IMR-90 (cell line): Measurements from ENCODE around the gene SURF1.

ENCODE experiments used
- BHLHE40 ChIP-seq: fragments of 150-350 bp; IDR thresholded peaks from 2 replicates; pipeline ENCODE4 v1.6.1; 2016; ENCODE audit warnings: mild to moderate bottlenecking, low read depth, low read length
- CEBPB ChIP-seq: IDR thresholded peaks from 2 replicates; pipeline ENCODE4 v1.6.1; 2012; ENCODE audit warnings: low read depth, low read length, improper control_type of control experiment
- CHD1 ChIP-seq: IDR thresholded peaks from 2 replicates; pipeline ENCODE4 v1.6.1; 2012; ENCODE audit warnings: low read depth, low read length, improper control_type of control experiment
- CTCF ChIP-seq: conservative IDR thresholded peaks from 2 replicates; pipeline ENCODE4 v1.5.1; 2012; ENCODE audit warnings: mild to moderate bottlenecking, low read depth, low read length, improper control_type of control experiment
- ELK1 ChIP-seq: fragments of 150-350 bp; IDR thresholded peaks from 2 replicates; pipeline ENCODE4 v1.6.1; 2016; ENCODE audit warnings: low read depth, mild to moderate bottlenecking, low read length, moderate library complexity, borderline replicate concordance
- MAFK ChIP-seq: IDR thresholded peaks from 2 replicates; pipeline ENCODE4 v1.6.1; 2012; ENCODE audit warnings: low read depth, low read length, improper control_type of control experiment
- MAZ ChIP-seq: IDR thresholded peaks from 2 replicates; pipeline ENCODE4 v1.6.1; 2012; ENCODE audit warnings: low read depth, mild to moderate bottlenecking, low read length, improper control_type of control experiment, moderate library complexity, borderline replicate concordance
- MXI1 ChIP-seq: IDR thresholded peaks from 2 replicates; pipeline ENCODE4 v1.6.1; 2012; ENCODE audit warnings: low read depth, mild to moderate bottlenecking, low read length, moderate library complexity, borderline replicate concordance
- POLR2A ChIP-seq: IDR thresholded peaks from 2 replicates; pipeline ENCODE4 v1.6.1; 2012; ENCODE audit warnings: mild to moderate bottlenecking, low read depth, low read length
- SMC3 ChIP-seq: fragments of 150-350 bp; IDR thresholded peaks from 2 replicates; pipeline ENCODE4 v1.6.1; 2016; ENCODE audit warnings: low read depth, mild to moderate bottlenecking, antibody characterized with exemption, low read length, moderate library complexity

GRCh38 chr9:133357656-133358055 lies 1.4 kb upstream of the SURF1 start:
- TF ChIP-seq CTCF (no peak), POLR2A (no peak), CHD1 (no peak), ELK1 (no peak), MXI1 (no peak), MAFK (no peak), CEBPB (no peak), SMC3 (no peak), MAZ (no peak), BHLHE40 (no peak)
